GM10248 (cell line): ENCODE measurements around the gene CCSAP.

Experiments
- CTCF ChIA-PET: fragments of 300-600 bp; sonication (Branson Sonifier 250); formaldehyde crosslinking; extraction: SDS; loops from one replicate; lab custom pipeline; 2021; ENCODE audit warnings: antibody characterized with exemption; lab: Yijun Ruan, JAX
- POLR2A ChIA-PET: fragments of 350-650 bp; sonication (Branson Sonifier 250); formaldehyde crosslinking; extraction: SDS; loops from one replicate; lab custom pipeline; 2020; ENCODE audit warnings: antibody characterized with exemption; lab: Yijun Ruan, JAX
- DNase-seq: peaks from one replicate; pipeline ENCODE4 v3.0.0; 2012; ENCODE audit errors: extremely low spot score
- CTCF ChIP-seq: IDR thresholded peaks from 2 replicates; pipeline ENCODE4 v1.5.1; 2012; ENCODE audit warnings: mild to moderate bottlenecking, low read depth; ENCODE audit errors: extremely low read depth, missing control alignments, control extremely low read depth

CCSAP gene

DNA sequence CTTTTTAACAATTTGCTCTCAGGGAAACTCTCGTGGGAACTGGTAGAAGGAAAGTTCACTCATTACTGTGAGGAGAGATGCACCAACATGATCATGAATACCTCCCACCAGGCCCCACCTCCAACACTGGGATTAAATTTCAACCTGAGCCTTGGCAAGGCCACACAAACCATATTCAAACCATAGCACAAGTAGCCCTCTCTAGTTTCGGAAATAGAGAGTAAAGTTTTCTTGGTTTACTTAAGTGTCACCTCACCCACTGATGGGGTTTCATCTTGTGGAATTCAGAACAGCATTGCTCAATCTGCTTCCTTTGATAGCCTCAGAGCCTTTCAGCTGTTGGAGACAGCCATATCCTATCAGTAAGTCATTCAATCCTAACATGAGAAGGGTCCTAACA lies 25.5 kb upstream of the CCSAP start:
- TF ChIP-seq CTCF, result no peak
- POLR2A ChIA-PET, result no interaction called here
- CTCF ChIA-PET, result no interaction called here
- no peak for DNase-seq

DNA sequence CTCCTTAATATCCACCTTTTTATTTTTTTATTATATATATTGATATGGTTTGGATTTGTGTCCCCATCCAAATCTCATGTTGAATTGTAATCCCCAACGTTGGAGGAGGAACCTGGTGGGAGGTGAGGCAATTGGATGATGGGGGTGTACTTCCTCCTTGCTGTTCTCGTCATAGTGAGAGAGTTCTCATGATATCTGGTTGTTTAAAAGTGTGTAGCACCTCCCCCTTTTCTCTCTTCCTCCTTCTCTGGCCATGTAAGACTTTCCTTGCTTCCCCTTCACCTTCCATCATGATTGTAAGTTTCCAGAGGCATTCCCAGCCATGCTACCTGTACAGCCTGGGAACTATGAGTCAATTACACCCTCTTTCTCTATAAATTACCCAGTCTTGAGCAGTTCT lies 22.7 kb upstream of the CCSAP start:
- ChIA-PET CTCF (no interaction called here), POLR2A (no interaction called here)
- TF ChIP-seq CTCF, result no peak
- no peak for DNase-seq

DNA sequence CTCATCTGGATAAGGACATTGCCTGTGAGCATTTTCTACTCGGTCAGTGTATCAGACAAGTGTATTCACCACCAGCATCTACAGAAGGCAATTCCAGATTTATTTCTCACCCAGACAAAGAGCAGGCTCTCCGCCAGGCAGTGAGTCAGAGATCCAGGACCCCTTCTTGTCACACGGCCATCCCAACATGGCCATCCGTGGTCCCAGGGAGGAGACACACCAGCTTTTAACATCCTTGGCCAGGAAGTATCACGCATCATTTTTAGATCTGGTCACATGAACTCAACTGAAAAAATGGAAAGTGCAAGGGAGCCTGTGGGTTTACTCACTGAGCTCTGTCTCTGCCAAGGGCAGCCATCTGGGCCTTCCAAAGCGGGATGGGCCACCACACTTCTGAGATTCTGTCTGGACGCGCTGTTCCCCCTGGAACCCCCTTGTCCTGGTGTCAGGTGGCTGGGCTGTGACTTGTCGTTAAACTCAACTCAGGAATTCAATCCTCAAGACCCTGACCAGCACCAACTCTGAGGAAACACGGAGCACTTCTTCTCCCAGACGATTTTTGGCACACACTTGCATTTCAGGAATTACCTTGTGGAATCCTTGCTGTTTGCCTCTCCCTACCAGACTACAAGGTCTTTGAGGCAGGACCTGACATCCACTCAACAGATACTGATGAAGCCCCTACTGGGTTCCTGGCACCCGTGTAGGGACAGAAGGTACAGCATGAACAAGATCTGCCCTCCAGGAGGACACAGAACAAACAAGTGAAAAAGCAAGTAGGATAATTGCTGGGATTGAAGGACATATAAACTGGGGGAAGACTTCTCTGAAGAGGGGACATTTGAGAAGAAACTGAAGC lies 21.6 kb upstream of the CCSAP start:
- TF ChIP-seq CTCF, result no peak
- ChIA-PET CTCF (interaction anchor here (1.6 kb wide), 1 partner anchor 9 kb away, joined by 3 read pairs; no protein-coding TSS in a partner anchor), POLR2A (no interaction called here)
- DNase-seq, result no peak

DNA sequence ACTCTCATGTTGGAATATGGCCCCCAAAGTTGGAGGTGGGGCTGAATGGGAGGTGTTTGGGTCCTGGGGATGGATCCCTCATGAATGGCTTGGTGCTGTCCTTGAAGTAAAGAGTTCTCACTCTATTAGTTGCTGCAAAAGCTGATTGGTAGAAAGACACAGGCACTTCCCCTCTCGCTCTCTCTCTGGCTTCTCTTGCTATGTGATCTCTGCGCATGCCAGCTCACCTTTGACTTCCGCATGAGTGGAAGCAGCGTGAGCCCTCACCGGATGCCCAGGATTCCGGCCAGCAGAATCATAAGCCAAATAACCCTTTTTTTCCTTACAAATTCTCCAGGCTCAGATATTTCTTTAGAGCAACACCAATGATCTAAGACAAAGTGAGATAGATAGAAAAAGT lies 20.9 kb upstream of the CCSAP start:
- ChIA-PET CTCF (interaction anchor here (1.6 kb wide), 1 partner anchor 10 kb away, joined by 3 read pairs; no protein-coding TSS in a partner anchor), POLR2A (no interaction called here)
- DNase-seq, result no peak
- no peak for TF ChIP-seq CTCF

GRCh38 chr1:229360420-229360819 lies 17.6 kb upstream of the CCSAP start:
- no peak for DNase-seq
- TF ChIP-seq CTCF, result no peak
- POLR2A ChIA-PET, result no interaction called here
- CTCF ChIA-PET, result interaction anchor here (1.0 to 3.3 kb wide), 5 partner anchors 11 to 24 kb away, joined by 3 to 12 read pairs (median 3); no protein-coding TSS in a partner anchor

DNA sequence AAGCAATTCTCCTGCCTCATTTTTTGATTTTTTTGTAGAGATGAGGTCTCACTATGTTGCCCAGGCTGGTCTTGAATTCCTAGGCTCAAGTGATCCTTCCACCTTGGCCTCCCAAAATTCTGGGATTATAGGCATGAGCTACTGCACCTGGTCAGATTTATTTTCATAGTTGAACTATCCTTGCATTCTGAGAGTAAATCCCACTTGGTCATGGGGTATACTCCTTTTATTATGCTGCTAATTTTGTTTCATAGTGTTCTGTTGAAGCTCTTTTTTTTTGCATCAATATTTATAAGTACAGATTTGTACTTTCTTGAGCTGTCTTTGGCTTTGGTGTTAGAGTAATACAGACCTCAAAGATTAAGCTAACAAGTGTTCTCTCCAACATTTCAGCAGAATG lies 12.8 kb upstream of the CCSAP start:
- CTCF ChIA-PET, result interaction anchor here (1.4 to 1.6 kb wide), 2 partner anchors 66 to 126 kb away, joined by 3 to 4 read pairs; no protein-coding TSS in a partner anchor
- no peak for DNase-seq
- POLR2A ChIA-PET, result no interaction called here
- no peak for TF ChIP-seq CTCF
